Sigmoid colon (tissue), 4 donors: ENCODE results near the gene MED26.

Experiments used
- POLR2AphosphoS5 ChIP-seq, 4 donors: sonication (generic); formaldehyde crosslinking; IDR thresholded peaks; one replicate each; pipeline ENCODE4 v1.6.1; 2017; ENCODE audit warnings: antibody characterized with exemption in 4 of 4
- TF ChIP-seq, protein P1 (sequence below), 4 experiments: fragments of 450-650 bp in 3 of 4; fragments of 200-600 bp in 1 of 4; IDR thresholded peaks; one replicate each; pipeline ENCODE4 v1.5.1; 2016 to 2019; ENCODE audit warnings: antibody characterized with exemption in 4 of 4, mild to moderate bottlenecking in 3 of 4, moderate library complexity in 2 of 4

DNA sequence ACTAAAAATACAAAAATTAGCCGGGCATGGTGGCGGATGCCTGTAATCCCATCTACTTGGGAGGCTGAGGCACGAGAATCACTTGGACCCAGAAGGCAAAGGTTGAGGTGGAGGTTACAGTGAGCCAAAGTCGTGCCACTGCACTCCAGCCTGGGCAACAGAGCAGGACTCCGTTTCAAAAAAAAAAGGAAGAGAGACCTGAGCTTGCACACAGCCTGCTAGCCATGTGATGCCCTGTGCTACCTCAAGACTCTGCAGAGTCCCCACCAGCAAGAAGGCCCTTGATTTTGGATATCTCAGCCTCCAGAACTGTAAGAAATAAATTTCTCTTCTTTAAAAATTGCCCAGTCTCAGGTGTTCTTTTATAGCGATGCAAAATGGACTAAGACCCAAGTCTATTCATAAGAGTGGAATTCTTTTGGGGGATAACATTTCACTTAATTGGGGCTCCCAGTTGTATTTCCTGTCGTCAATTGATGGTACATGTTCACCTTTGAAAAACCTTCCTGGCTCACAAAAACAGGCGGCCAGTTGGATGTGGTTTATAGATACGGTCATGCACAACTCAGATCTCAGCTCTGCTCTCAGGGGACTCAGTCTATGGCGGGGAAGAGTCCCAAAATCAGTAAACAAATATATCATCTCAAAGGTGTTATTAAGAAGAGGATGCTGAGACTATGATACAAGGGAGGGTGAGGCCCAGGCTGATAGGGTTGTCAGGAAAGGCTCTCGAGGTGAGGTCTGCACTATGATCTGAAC is 83.4 kb downstream of the MED26 start:
- TF ChIP-seq, protein P1, sequence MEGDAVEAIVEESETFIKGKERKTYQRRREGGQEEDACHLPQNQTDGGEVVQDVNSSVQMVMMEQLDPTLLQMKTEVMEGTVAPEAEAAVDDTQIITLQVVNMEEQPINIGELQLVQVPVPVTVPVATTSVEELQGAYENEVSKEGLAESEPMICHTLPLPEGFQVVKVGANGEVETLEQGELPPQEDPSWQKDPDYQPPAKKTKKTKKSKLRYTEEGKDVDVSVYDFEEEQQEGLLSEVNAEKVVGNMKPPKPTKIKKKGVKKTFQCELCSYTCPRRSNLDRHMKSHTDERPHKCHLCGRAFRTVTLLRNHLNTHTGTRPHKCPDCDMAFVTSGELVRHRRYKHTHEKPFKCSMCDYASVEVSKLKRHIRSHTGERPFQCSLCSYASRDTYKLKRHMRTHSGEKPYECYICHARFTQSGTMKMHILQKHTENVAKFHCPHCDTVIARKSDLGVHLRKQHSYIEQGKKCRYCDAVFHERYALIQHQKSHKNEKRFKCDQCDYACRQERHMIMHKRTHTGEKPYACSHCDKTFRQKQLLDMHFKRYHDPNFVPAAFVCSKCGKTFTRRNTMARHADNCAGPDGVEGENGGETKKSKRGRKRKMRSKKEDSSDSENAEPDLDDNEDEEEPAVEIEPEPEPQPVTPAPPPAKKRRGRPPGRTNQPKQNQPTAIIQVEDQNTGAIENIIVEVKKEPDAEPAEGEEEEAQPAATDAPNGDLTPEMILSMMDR (IDR thresholded peaks at IDR 0.05) = no peak
- no peak for TF ChIP-seq POLR2AphosphoS5 (IDR thresholded peaks at IDR 0.05)
